AG20443 (cell line): ENCODE results near the gene PFDN1.

Experiments
- DNase-seq: peaks from one replicate; pipeline ENCODE4 v3.0.0; 2012; ENCODE audit warnings: low spot score, mixed read lengths

PFDN1 gene

GRCh38 chr5:140238756-140239155, 64.1 kb downstream of the PFDN1 start:
- DNase-seq: no peak

- no peak for DNase-seq
These were observed 65.9 kb downstream of the PFDN1 start for GRCh38 chr5:140236891-140237598.

GRCh38 chr5:140235791-140236551, 66.9 kb downstream of the PFDN1 start:
- DNase-seq: no peak

GRCh38 chr5:140234377-140234989, 68.4 kb downstream of the PFDN1 start:
- no peak for DNase-seq

- no peak for DNase-seq
These were observed 70.2 kb downstream of the PFDN1 start for GRCh38 chr5:140232731-140233130.

- DNase-seq: no peak
These were observed 72.5 kb downstream of the PFDN1 start for GRCh38 chr5:140230373-140230772.

GRCh38 chr5:140228364-140228837, 74.5 kb downstream of the PFDN1 start:
- DNase-seq: no peak

- DNase-seq: no peak
These were observed 75.9 kb downstream of the PFDN1 start for GRCh38 chr5:140227046-140227445.

- no peak for DNase-seq
These were observed 77.5 kb downstream of the PFDN1 start for GRCh38 chr5:140225396-140225795.

GRCh38 chr5:140224658-140225057, 78.2 kb downstream of the PFDN1 start:
- DNase-seq: no peak

- DNase-seq: no peak
These were observed 79.3 kb downstream of the PFDN1 start for GRCh38 chr5:140223567-140223966.

- DNase-seq: no peak
These were observed 80.5 kb downstream of the PFDN1 start for GRCh38 chr5:140222416-140222815.

- DNase-seq: peak; percentile 76
These were observed 81.1 kb downstream of the PFDN1 start for GRCh38 chr5:140221697-140222223.

- no peak for DNase-seq
These were observed 82.2 kb downstream of the PFDN1 start for GRCh38 chr5:140220698-140221064.

- DNase-seq: peak; percentile 27
These were observed 82.7 kb downstream of the PFDN1 start for GRCh38 chr5:140220032-140220697.

- DNase-seq: no peak
These were observed 83.6 kb downstream of the PFDN1 start for GRCh38 chr5:140219068-140219991.

- no peak for DNase-seq
These were observed 85.4 kb downstream of the PFDN1 start for GRCh38 chr5:140217299-140218026.

GRCh38 chr5:140216478-140217074, 86.3 kb downstream of the PFDN1 start:
- DNase-seq: no peak

GRCh38 chr5:140215276-140215675, 87.6 kb downstream of the PFDN1 start:
- DNase-seq: no peak

GRCh38 chr5:140214831-140215230, 88.1 kb downstream of the PFDN1 start:
- peak; percentile 42 for DNase-seq
